Muscle layer of duodenum (tissue), 2 donors: ENCODE measurements around the gene C1QTNF12.

Source experiments
- H3K27ac ChIP-seq: one replicate; pipeline ENCODE4 v1.7.0; 2013; ENCODE audit warnings: mild to moderate bottlenecking, low read length
- H3K27me3 ChIP-seq: one replicate; pipeline ENCODE4 v1.7.0; 2013; ENCODE audit warnings: low read depth, mild to moderate bottlenecking, control low read depth, low read length
- H3K36me3 ChIP-seq, 2 donors: one replicate each; pipeline ENCODE4 v1.7.0; 2013; ENCODE audit warnings: low read length in 2 of 2, control low read depth in 1 of 2, mild to moderate bottlenecking in 1 of 2; ENCODE audit not compliant: insufficient read depth in 2 of 2, control insufficient read depth in 1 of 2
- H3K4me1 ChIP-seq, 2 donors: one replicate each; pipeline ENCODE4 v1.7.0; 2013; ENCODE audit warnings: low read length in 2 of 2, mild to moderate bottlenecking in 2 of 2, control low read depth in 1 of 2, moderate library complexity in 1 of 2; ENCODE audit not compliant: insufficient read depth in 2 of 2, control insufficient read depth in 1 of 2
- H3K4me3 ChIP-seq, 2 donors: one replicate each; pipeline ENCODE4 v1.7.0; 2013; ENCODE audit warnings: low read length in 2 of 2, low read depth in 1 of 2, mild to moderate bottlenecking in 1 of 2
- H3K9me3 ChIP-seq, 2 donors: one replicate each; pipeline ENCODE4 v1.7.0; 2013; ENCODE audit warnings: low read length in 2 of 2, control low read depth in 1 of 2, mild to moderate bottlenecking in 1 of 2; ENCODE audit not compliant: control insufficient read depth in 1 of 2
- donor health status: healthy.

The C1QTNF12 gene, protein sequence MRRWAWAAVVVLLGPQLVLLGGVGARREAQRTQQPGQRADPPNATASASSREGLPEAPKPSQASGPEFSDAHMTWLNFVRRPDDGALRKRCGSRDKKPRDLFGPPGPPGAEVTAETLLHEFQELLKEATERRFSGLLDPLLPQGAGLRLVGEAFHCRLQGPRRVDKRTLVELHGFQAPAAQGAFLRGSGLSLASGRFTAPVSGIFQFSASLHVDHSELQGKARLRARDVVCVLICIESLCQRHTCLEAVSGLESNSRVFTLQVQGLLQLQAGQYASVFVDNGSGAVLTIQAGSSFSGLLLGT

GRCh38 chr1:1246577-1247340 lies at the start of gene C1QTNF12:
Gene C1QTNF12 (minus strand): TSS chr1:1246722. CDS start chr1:1246690, 32 bp downstream.
- no peak within 1 kb of the TSS for H3K4me3 ChIP-seq
- H3K27ac ChIP-seq, result no peak within 1 kb of the TSS
- H3K36me3 ChIP-seq, result no peaks in the 10 kb centered on the region
- H3K27me3 ChIP-seq, result peaks cover 5% of the 10 kb centered on the region
- H3K9me3 ChIP-seq, result no peaks in the 10 kb centered on the region
- peaks cover 0 to 6% of the 10 kb centered on the region in 2 donors for H3K4me1 ChIP-seq

- no peaks in the 10 kb centered on the region for H3K27me3 ChIP-seq
- peaks cover 0 to 35% of the 10 kb centered on the region in 2 donors for H3K36me3 ChIP-seq
- no peak overlapping the region for H3K4me3 ChIP-seq
- peaks cover 0 to 13% of the 10 kb centered on the region in 2 donors for H3K4me1 ChIP-seq
- no peaks in the 10 kb centered on the region for H3K9me3 ChIP-seq
- H3K27ac ChIP-seq, result no peak overlapping the region
Measured at GRCh38 chr1:1295154-1295923, 48.8 kb upstream of the C1QTNF12 start.

GRCh38 chr1:1294250-1294890 lies 47.8 kb upstream of the C1QTNF12 start:
- H3K27me3 ChIP-seq, result no peaks in the 10 kb centered on the region
- H3K36me3 ChIP-seq, result peaks cover 0 to 35% of the 10 kb centered on the region in 2 donors
- H3K9me3 ChIP-seq, result no peaks in the 10 kb centered on the region
- no peak overlapping the region for H3K27ac ChIP-seq
- H3K4me1 ChIP-seq, result peaks cover 0 to 13% of the 10 kb centered on the region in 2 donors
- no peak overlapping the region for H3K4me3 ChIP-seq

DNA sequence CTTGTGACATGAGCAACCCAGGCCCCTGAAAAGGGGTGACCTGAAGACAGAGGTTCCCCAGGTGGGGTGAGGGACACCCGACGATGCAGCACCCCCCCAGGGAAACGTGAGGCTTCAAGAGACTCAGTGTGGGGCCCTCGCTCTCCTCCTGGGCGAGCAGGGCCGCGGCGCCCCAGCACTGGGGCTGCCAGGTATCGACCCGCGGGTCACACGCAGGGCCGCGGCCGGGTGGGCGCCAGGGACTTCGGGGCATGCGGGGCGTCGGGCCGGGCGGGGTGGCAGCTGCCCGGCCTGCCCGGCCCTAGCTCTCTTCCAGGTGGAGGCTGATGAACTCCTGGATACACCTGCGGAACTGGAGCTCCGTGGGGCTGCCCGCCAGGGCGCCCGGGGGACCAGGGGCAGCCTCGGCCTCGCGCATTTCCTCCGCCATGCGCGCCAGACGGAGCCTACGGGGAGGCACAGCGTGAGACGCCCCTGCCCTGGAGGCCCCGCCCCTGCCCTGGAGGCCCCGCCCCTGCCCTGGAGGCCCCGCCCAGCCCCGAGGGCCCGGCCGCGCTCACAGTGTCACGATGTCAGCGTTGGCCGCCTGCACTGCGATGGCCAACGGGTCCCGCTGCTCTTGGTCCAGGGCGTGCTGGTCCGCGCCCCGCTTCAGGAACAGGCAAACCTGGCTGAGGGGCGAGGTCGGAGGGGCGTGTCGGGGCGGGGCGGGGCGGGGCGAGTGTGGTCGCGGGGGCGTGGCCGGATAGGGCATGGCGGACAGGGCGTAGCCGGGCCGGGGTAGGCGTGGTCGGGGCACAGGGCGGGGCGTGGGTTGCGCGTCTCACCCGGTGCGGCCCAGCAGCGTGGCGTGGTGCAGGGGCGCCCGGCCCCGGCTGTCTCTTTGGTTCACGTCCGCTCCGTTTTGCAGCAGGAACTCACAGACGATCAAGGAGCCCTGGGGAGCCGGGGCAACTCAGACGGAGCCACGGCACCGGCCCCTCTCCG lies 47.0 kb upstream of the C1QTNF12 start:
- Histone ChIP-seq H3K36me3 (peaks cover 0 to 35% of the 10 kb centered on the region in 2 donors), H3K4me3 (no peak overlapping the region), H3K4me1 (peaks cover 0 to 8% of the 10 kb centered on the region in 2 donors), H3K27me3 (no peaks in the 10 kb centered on the region), H3K9me3 (no peaks in the 10 kb centered on the region), H3K27ac (no peak overlapping the region)

- Histone ChIP-seq H3K27ac (no peak overlapping the region), H3K9me3 (no peaks in the 10 kb centered on the region), H3K4me3 (no peak overlapping the region), H3K4me1 (peaks cover 0 to 8% of the 10 kb centered on the region in 2 donors), H3K27me3 (no peaks in the 10 kb centered on the region), H3K36me3 (peaks cover 0 to 32% of the 10 kb centered on the region in 2 donors)
Measured at GRCh38 chr1:1292851-1293250, 46.3 kb upstream of the C1QTNF12 start.

- peaks cover 0 to 29% of the 10 kb centered on the region in 2 donors for H3K36me3 ChIP-seq
- H3K27me3 ChIP-seq, result no peaks in the 10 kb centered on the region
- no peak overlapping the region for H3K27ac ChIP-seq
- H3K9me3 ChIP-seq, result no peaks in the 10 kb centered on the region
- peaks cover 0 to 8% of the 10 kb centered on the region in 2 donors for H3K4me1 ChIP-seq
- no peak overlapping the region for H3K4me3 ChIP-seq
Measured at GRCh38 chr1:1292442-1292779, 45.9 kb upstream of the C1QTNF12 start.

- Histone ChIP-seq H3K9me3 (no peaks in the 10 kb centered on the region), H3K27ac (no peak overlapping the region), H3K4me3 (no peak overlapping the region), H3K36me3 (peaks cover 0 to 27% of the 10 kb centered on the region in 2 donors), H3K27me3 (no peaks in the 10 kb centered on the region), H3K4me1 (peaks cover 0 to 8% of the 10 kb centered on the region in 2 donors)
Measured at GRCh38 chr1:1291548-1292441, 45.3 kb upstream of the C1QTNF12 start.

DNA sequence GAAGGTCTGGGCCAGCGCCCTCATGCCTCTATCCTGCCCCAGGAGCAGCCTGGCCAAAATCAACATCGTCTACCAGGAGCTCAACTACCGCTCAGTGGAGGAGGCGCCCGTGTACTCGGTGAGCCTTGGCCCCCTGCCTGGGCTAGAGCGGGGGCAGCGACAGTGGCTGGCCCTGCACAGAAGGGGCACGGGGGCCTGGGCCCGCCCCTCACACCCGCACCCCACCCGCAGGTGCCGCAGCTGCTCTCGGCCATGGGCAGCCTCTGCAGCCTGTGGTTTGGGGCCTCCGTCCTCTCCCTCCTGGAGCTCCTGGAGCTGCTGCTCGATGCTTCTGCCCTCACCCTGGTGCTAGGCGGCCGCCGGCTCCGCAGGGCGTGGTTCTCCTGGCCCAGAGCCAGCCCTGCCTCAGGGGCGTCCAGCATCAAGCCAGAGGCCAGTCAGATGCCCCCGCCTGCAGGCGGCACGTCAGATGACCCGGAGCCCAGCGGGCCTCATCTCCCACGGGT lies 44.6 kb upstream of the C1QTNF12 start:
- Histone ChIP-seq H3K27me3 (no peaks in the 10 kb centered on the region), H3K9me3 (no peaks in the 10 kb centered on the region), H3K36me3 (peaks cover 0 to 19% of the 10 kb centered on the region in 2 donors), H3K4me1 (peaks cover 0 to 8% of the 10 kb centered on the region in 2 donors), H3K4me3 (no peak overlapping the region), H3K27ac (no peak overlapping the region)

DNA sequence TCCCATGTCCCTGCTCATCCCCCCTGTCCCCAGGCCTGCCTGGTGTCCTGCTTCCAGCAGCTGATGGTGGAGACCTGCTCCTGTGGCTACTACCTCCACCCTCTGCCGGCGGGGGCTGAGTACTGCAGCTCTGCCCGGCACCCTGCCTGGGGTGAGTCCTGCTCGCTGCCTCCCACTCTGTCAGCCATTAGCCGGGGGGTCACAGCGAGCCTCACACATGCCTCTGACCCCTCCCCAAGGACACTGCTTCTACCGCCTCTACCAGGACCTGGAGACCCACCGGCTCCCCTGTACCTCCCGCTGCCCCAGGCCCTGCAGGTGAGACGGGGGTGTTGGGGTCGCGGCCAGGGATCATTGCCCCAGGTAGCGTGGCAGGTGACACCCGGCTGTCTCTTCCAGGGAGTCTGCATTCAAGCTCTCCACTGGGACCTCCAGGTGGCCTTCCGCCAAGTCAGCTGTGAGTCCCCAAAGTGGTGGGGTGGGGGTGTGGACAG lies 43.8 kb upstream of the C1QTNF12 start:
- Histone ChIP-seq H3K4me3 (no peak overlapping the region), H3K4me1 (peaks cover 0 to 8% of the 10 kb centered on the region in 2 donors), H3K27ac (no peak overlapping the region)

More for the DNA sequence above, 43.8 kb upstream of the C1QTNF12 start:
- H3K36me3 ChIP-seq, result peaks cover 0 to 12% of the 10 kb centered on the region in 2 donors
- no peaks in the 10 kb centered on the region for H3K9me3 ChIP-seq
- H3K27me3 ChIP-seq, result no peaks in the 10 kb centered on the region
